EH (cell line): ENCODE results near the gene ASB2.

Source experiments
- DNase-seq: peaks from one replicate; pipeline ENCODE4 v3.0.0-alpha.2; 2015; ENCODE audit warnings: low read depth

Gene ASB2

DNA sequence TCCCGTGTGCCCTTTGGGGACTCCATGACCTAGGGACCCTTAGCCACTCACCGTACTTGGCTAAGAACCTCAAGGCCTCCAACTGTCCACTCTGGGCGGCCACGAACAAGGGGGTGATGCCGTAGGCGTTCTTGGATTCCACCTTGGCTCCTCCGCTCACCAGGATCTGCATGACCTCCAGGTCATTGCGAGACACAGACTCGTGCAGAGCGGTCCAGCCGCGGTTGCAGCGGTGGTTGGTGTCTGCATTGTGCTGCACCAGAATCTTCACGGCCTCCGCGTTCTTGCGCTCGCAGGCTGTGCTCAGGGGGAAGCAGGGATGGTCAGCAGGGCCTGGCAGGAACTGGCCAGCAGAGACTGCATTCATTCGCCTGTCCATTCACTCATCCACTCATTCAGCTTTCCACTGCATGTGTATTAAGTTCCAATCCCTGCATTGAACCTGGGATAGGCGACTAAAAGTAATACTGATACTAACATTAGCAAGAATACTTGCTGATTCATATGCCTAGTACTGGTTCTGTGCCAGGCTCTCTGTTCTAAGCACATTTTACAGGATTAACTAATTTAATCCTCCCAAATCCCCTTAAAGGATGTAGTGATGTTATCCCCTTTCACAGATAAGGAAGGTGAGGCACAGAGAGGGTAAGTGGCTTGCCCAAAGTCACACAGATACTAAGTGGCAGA is 25.3 kb downstream of the ASB2 start:
- DNase-seq: no peak

DNA sequence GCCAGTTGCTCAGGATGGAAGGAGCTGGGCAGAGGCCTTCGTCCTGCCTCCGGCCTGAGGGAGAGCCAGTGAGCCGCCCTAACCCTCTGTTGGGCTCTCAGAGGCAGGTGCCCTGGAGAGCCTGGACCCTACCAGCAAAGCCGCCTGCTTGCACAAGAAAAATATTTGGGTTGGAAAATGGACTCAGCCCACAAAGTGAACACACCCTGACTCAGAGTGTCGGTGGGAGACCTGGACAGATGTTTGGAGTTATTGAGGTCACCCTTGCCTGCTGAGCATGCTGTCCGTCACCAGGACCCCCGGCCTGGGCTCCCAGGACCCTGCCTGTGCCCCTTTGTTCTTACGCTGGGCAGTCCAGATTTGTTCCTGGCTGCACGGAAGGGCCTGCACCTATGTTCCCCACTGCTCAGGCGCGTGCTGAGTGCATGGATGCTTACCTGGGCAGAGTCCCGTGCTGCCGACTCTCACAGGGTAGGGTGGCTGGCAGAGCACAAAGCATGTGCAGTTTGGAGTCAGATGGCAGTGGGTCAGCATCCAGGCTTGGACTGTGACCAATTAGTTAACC is 26.8 kb downstream of the ASB2 start:
- no peak for DNase-seq

DNA sequence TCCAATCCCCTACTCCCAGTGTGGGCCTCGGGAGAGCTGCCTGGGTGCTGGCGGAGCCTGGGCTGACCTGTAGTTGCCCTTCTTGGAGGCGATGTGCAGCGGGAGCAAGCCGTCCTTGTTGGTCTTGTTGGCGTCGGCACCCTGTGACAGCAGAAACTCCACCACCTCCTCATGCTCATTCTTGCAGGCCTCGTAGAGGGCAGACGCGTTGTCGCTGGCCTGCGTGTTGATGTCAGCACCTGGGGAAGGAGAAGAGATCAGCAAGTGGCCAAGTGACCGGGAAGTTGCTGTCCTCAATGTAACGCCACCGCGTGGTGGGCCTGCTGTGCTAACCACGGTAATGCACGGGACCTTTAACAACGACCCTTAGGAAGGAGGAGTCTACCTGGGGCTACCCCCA is 29.1 kb downstream of the ASB2 start:
- DNase-seq: no peak

DNA sequence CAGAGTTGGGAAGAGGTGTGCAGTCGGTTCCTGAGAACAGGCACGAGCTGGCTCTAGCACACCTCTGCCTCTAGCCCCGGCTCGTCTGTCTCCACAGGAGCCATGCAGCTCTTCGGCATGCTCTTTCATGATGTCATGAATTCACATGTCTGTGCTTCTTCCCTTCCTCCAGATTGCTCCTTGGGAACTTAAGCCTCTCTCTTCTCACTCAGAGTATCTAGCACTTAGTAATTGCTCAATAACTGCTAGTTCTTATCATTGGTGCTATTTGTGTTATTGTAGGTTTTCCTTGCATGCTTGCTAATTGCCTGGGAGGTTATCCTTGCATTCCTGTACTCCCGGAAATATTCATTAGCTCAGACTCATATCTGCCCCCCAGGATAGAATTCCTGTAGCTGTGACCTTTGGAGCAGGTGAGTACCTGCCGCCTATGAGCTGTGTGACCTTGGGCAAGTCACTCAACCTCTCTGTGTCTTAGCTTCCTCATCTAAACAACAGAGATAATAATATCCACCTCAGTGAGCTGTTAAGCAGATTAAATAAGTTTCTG is 29.8 kb downstream of the ASB2 start:
- peak; percentile 22 for DNase-seq

DNA sequence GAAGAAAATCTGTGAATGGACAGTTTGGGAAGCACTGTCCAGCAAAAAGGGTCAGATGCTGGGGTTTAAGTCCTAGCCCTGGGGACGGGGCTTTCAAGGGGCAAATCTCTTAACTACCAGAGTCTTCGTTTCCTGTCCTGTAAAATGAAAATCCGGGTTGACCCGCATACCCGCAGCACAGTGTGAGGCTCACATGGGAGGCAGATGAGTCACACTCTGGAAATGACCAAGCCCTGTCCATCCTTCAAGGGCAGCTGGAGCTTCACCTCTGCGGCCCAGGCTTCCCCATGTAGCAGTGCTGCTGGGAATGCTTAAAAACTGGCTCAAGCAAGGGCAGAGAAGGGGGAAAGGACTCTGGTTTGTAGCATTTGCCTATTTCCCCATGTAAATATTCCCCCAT is 30.3 kb downstream of the ASB2 start:
- DNase-seq: peak; percentile 52

DNA sequence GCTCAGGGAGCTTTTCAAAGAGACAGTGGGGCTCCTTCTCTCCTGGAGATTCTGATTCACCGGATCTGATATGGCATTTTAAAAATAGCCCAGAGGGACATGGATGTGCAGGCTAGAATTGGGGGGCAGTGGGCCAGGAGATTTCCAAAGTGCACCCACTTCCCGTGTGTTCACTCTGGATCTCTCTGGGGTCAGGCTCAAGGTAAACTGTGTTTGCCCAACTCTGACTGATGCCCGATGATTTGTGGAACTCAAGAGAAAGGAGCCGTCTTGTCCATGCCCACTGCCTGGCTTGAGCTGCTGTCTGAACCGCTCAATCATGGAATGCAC is 31.3 kb downstream of the ASB2 start:
- DNase-seq: no peak

DNA sequence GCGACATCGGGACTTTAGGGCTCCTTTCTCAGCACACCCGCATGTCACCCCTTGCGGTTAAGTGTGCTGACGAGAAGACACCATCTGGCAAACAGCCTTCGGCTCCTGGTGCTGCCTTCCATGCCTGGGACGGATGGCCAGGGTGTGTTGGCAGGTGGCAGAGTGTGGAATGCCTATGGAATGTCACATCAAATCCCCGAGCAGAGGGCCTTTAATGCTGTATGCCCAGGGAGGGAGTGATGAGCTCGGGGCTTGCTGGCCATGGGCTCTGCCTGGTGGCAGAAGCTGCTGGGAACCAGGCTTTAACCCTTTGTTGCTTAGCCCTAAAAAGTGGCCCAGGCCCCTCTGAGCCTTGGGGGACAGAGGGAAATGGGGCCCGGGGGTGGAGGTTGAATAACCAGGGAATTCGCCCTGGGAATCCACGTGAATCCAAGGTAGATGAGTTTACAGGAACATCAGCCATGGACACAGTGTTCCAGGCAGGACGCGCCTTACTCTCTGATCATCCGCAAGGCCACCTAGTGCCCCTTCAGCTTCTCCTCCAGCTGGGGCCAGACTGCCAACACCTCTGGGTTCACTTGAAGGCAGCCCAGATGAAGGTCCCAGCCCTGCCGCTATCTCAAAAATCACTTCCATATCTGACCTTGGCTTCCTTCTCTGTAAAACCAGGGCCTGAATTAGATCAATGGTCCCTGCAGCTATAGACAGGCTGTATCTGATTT is 31.9 kb downstream of the ASB2 start:
- DNase-seq: no peak

DNA sequence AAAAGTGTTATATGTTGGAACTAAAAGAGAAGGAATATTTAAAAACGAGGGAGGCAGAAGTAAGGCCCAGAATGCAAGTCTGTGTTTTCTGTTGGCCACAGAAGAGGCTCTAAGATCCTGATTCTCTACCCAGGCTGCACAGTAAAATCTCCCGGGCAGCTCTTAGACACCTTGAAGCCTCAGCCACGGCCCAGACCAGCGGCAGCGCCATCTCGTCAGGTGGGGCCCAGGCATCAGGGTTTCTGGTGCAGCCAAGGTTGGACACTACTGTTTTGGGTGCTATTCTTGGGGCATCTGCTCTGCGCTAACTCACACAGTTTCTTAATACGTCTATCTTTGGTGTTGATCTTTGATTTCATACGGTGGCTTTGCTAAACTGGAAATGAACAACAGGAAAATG is 32.4 kb downstream of the ASB2 start:
- no peak for DNase-seq

DNA sequence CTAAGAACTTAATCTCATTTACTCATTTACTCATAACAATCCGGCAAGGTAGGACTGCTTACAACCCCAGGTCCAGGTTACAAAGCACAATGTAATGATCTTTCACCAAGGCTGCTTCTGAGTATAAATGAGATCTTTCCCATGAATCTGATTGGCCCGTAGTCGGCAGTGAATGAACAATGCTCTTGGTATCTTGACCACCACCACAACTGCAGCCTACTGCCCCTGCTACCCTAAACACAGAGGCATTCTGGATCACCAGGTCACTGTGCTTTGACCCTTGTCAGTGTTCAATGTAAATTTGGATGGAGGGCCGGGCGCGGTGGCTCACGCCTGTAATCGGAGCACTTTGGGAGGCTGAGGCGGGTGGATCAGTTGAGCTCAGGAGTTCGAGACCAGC is 33.3 kb downstream of the ASB2 start:
- peak; percentile 38 for DNase-seq

DNA sequence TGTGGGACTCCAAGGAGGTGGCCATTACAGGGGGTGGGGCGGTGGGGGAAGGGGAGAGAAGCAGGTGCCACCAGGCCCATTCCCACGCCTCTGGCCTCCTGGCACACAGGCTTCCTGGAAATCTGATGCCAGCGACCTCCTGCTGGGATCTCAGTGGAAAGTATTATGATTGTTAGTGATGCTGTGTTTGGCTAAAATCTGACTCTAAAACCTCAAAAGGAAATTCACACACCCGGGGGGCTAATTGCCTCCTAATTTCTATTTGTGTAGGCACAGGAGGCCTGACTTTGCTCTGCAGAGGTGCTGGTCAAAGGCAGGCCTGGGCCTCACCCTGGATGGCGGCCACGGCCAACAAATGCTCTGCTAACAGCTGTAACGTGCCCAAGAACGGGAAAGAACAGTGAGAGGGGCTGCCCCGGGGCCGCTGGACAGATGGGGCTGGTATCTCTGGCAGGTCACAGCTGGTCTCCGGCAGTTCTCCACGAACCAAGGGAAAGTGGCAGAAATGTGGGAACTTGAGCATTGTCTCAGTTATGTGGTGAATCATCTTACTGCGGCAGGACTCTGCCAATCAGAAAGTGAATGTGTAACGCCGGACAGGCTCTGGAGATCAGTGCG is 35.0 kb downstream of the ASB2 start:
- peak; percentile 91 for DNase-seq

DNA sequence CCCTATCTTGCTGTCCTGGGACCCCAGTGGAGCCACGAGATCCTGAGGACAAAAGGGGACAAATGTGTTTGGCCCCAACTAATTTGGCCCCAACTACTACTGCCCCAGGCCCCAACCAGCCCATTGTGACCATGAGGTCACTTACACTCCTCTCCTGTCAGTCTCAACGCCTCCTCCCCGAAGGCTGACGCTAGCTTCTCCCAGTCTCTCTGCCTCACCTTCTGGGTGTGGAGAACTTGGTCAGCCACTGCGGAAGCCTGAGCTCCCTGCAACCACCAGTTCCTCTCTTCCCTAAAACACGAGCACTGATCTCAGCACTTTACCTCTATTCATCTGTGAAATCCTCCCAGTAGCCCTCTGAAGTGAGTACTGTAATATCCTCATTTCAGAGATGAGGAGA is 35.9 kb downstream of the ASB2 start:
- no peak for DNase-seq

DNA sequence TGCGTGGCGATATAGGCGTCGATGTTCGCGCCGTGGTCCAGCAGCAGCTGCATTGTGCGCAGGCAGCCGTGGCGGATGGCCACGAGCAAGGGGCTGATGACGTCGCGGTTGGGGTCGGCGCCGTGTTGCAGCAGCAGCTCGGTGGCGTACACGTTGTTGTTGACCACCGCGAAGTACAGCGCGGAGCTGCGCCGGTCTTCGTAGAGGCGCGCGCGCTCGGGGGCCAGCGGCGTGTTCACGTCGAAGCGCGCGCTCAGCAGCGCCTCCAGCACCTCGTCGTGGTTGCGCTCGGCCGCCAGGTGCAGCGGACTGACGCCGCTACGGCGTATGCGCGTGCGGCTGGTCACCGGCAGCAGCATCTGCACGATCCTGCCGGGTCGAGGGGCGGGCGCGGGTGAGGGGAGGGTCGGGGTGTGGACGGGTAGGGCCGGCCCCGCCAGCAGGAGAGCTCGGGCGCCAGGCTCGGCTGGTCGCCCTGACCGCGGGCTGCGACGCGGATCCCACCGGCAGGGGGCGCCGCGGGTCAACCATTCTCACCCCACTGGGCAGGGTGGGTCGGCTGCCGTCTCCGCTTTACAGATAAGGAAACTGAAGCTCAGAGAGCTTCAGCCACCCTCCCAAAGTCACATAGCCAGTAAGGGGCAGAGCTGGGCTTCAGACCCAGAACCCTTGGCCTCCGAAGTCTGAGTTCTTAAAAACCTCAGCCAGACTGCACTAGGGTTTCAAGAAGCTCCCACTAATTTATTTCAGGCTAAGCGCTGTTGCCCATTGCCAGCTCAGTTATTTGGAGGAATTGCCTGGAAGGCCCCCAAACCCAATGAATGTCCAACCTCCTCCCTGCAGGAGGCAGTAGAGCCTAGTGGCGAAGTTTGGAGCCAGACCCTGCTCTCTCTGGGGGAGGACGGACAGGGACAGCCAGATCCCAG is 36.8 kb downstream of the ASB2 start:
- DNase-seq: peak; percentile 69

DNA sequence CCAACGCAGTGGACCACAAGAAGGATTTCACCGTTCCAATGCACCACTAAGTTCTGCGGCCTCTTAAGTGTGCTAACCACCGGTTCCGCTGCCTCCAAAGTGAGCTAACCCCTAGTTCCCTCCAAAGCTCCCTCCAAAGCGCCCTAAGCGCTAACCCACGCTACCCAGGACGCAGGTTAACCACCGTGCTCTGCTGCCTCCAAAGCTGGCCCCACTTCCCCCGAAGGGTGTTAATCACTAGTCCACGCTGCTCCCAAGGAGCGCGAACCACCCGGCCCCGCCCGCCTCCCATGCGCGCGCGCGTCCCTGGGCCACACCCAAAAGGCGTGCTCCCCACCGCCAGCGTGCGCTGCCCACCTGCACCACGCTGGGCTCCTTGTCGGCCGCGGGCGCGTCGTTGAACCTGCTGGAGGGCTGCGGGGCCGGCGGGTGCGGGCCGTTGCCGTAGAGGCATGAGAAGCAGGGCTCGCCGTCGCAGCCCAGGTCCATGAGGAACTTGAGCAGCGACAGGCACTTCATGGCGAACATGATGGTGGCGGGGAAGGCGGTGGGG is 37.5 kb downstream of the ASB2 start:
- DNase-seq: no peak

DNA sequence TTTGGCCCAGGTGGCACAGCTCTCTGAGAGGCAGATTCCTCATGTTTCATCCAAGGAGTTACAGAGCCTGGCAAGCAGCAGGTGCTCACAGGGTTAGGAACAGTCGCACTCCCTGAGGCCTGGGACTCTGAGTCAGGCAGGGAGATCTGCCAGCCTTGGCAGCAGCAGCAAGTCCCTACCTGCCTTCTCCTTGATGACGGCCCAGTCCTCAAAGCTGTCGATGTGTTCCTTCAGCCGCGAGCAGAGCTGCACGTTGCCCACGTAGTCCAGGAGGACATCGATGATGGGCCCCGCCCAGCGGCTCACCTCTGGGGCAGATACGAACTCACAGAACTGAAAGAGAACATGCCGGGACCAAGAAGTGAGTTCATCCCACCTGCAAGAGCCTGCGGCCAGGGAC is 38.9 kb downstream of the ASB2 start:
- no peak for DNase-seq

DNA sequence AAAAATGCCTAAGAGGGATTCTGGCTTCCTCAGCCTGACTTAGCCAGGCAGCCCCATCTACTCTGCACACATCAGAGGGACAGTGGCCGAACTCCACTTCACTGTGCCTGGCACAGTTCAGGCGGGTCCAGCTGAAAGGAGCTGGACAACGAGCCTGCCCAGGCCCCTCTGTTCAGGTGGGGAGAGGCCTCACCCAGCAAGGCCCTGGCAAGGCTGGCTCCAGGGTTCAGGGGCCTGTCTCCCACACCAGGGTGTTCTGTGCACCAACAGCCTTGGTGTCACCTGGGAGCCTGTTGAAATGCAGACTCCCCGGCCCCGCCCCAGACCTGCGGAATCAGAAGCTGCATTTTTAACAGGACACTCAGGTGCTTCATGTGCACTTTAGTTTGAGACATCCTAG is 39.4 kb downstream of the ASB2 start:
- no peak for DNase-seq

DNA sequence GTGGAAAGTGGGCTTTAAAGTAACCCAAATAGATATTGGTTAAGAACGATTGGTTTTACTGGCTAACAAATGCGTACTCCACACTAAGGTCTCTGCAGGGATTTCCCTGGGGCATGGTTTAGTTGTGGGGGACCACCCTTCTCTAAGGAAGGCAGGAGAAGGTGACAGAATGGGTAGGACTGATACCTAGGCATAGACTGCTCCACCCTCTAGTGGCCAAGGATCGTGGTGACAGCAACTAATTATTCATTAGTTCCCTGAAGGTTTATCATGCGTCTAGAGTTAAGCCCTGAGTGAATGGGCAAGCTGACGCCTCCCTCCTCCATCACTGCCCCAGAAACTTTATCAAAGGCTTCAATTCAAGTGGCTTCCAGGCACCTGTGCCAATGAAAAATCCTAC is 40.1 kb downstream of the ASB2 start:
- peak; percentile 15 for DNase-seq

DNA sequence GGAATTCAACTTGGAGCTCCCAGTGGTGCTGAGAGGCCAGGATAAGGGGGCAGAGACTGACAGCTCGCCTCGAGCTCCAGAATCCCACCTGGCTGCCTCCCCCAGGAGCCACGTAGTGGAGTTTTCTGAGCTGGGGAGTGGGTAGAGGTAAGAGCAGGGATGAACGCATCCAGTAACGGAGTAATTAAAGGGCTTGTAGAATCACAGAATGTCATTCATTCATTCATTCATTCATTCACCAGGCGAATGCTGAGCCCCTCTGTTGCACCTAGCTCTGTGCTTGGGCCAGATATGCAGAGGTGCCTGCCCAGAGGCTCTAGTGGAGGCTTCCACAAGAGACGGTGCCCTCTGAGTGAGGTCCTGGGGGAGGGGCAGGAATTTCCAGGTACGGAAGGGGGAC is 41.2 kb downstream of the ASB2 start:
- DNase-seq: no peak

DNA sequence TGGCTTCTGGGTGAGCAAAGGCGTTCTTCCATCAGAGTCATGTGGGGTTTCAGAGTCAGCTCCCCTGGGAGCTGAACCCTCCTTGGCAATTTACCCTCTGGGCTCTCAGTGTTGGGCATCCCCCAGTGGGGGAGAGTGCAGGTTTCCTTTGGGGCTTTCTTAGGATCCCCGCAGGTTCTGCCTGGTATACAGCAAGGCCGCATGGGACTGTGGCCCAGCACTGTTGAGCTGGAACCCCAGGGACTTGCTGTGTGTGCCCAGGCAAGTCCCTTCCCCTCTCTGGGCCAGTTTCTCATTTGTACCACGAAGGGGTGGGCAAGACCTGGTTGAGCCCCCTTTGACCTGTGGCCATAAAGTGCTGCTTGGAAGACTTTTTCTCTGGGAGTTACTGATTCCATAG is 43.7 kb downstream of the ASB2 start:
- no peak for DNase-seq

DNA sequence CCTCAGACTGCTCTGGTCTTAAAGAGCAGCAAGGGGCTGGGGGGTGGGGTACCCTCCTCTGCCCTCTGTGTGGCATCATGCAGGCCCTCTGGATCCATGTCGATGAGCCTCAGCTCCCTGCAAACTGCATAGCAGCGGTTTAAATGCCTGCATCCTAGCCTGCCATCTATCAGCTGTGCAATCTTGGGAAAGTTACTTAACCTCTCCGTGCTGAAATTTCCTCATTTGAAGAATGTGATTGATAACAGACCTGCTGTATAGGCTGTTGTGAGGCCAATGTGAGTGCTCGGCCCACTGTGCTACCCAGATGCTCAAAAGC is 45.4 kb downstream of the ASB2 start:
- no peak for DNase-seq

DNA sequence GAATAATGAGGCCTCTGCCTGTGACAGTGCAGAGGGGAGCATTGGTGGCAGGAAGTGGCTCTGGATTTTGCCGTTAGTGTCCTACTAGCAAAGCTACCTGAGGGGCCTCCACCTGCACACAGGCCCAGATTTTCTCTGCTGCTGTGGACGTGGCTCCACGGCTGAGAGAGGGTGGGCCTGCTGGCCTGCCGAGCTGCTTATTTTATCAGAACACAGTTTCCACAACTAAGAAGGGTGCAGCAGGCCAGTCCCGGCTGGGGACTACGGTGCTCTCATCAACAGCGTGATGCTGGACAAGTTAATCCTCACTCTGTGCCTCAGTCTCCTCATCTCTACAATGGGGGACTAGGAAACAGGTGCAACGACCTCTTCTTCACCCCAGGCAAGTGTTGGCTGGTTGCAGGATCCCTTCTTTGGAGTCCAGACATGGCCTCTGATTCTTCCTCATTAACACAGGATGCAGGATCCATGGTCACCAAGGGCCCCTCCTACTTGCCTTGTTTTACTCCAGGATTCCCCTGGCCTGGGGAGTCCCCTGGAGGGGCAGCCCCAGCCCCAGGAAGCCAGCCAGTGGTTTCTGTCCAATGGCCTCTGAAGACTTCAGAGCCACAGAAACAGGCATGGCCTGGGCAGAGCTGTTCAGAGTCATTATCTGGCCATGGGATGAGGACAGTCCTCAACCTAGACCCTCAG is 45.9 kb downstream of the ASB2 start:
- DNase-seq: no peak

DNA sequence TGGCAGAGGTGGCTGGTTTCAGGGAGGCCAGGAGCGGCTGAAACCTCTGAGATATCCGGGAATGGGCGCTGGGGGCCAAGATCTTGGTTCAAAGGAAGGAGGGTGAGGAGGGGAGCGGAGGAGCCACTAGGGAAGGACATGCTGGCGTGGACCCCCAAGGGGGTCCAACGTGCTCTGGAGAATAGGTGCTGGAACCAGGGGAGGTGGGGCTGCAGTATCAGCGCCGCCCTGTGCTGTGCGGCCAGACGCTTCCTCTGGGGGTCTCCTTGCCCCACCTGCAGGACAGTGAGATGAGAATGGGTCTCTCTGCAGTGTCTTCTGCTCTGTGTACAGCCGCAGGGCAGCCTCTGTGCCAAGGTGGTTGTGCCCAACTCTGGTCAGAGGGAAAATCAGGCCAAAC is 46.7 kb downstream of the ASB2 start:
- no peak for DNase-seq
